ENCODE data around the gene CDC73.

CDC73 gene

GRCh38 chr1:193303849-193304248, 182.0 kb downstream of the CDC73 start:
- no peak for DNase-seq

Data from GF-D8 (cell line).